Hematopoietic multipotent progenitor cell treated with erythropoietin and hydrocortisone succinate and interleukin-3 and kit ligand, for 17 days (in vitro differentiated cells): ENCODE data around the gene CXCL16.
"Not testable (repeated sequence)": the region's sequence is repeated elsewhere in the genome, so short reads cannot be mapped to it uniquely, and the experiment has no call there.

Experiments used
- DNase-seq: peaks from one replicate; pipeline ENCODE4 v3.0.0-alpha.2; 2015; ENCODE audit warnings: low spot score

The CXCL16 gene

DNA sequence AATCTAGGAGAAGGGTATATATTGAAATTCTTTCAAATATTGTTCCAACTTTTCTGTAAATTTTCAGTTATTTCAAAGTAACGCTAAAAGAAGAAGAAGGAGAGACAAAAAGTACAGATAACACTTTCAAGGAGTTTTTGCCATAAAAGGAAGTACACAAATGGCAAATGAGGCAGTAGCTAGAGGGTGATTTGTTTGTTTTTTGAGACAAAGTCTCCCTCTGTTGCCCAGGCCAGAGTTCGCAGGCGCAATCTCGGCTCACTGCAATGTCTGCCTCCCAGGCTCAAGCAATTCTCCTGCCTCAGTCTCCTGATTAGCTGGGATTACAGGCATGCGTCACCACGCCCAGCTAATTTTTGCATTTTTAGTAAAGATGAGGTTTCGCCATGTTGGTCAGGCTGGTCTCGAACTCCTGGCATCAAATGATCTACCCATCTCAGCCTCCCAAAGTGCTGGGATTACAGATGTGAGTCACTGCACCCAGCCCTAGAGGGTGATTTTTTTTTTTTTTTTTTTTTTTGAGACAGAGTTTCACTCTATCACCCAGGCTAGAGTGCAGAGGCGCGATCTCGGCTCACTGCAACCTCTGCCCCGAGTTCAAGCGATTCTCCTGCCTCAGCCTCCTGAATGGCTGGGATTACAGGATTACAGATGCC, 40.2 kb downstream of the CXCL16 start:
- not testable (repeated sequence) for DNase-seq

DNA sequence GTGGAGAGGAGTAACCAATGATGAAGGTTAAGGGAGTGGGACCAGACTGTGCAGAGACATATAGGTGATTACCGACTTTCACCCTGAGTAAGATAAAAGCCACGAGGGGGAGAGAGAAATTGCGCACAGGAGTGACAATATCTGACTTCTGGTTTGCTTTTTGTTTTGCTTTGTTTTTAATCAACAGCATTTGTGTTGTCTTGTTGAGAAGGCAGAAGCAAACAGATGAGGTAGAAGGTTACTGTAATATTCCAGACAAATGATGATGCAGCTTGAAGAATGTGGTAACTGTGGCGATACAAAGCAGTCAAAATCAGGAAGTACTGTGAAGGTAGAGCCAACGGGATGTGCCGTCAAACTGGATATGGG, 43.3 kb downstream of the CXCL16 start:
- DNase-seq = no peak

DNA sequence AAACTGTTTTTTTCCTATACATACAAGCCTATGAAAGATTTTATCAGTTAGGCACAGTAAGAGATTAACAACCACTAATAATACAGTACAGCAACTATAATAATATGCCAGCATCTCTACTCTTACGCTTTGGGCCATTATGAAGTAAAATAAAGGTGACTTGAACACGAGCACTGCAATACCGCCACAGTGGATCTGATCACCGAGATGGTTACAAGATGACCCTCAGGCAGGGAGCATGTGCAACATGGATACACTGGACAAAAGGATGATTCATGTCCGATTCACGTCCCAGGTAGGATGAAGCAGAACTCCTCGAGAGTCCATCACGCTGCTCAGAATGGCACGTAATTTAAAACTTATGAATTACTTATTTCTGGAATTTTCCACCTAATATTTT, 46.3 kb downstream of the CXCL16 start:
- DNase-seq = no peak

DNA sequence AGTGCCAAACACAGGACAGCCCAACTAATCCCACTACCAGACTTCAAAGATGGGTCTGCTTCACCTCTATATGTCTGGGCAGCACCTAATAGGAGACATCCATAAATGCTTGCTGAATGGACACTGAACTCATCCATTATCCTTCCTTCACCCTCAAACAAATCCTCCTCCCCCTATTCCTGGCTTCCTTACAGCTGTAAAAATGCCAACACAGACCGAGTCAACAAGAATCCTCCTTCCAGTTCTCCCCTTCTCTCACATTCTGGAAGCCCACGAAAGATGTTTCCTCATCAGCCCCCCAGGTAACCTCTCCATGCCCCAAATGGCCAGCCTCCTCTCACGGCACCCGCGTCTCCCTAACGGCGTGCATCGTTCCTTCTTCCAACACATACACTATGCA, 48.0 kb downstream of the CXCL16 start:
- DNase-seq = no peak

DNA sequence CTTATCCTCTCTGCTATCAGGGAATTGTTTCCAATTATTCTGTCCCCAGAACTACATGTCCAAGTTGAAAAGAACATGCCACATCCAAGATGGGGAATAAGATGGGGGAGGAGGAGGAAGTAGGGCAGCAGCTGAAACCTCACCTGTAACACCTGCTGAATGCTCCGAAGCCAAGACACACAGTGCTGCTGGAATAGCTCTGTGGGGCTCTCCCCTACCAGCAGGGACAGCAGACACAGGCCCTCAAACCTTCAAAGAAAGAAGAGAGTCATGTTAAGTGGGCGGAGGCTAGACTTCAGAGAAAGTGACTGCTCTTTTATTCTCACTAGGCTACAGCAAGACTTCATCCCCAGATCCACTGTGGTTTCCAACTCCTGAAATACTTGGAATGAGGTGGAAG, 49.0 kb downstream of the CXCL16 start:
- no peak for DNase-seq

DNA sequence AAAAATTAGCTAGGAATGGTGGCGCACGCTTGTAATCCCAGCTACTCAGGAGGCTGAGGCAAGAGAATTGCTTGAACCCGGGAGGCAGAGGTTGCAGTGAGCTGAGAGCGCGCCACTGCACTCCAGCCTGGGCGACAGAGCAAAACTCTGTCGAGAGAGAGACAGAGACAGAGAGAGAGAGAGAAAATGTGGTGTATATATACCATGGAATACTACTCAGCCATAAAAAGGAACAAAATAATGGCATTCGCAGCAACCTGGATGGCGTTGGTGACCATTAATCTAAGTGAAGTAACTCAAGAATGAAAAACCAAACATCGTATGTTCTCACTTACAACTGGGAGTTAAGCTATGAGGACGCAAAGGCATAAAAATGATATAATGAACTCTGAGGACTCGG, 49.9 kb downstream of the CXCL16 start:
- not testable (repeated sequence) for DNase-seq

DNA sequence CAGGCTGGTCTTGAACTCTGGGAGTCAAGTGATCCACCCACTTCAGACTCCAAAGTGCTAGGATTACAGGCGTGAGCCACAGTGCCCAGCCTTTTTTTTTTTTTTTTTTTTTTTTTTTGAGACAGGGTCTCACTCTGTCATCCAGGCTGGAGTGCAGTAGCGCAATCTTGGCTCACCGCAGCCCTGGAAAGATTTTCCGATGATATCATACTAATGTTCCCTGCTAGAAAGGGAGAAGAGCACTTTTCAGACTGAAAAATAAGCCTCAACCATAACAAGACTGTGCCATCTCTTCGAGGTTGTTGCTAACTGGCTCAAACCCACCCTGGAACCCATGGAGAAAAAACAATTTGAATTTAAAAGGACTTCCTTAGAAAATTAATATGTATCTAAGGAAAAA, 56.0 kb downstream of the CXCL16 start:
- DNase-seq = not testable (repeated sequence)
